Pancreas (tissue), 10 donors: ENCODE results near the gene DVL3. TPM values are rescaled to one million over a fixed set of nuclear protein-coding genes. Genes with fewer than 3 reads are reported as not detected.
A peak's percentile ranks its signal among the peaks of the same experiment; 100 is the strongest.

ENCODE experiments used
- ATAC-seq, 4 donors: fragments of 200-7000 bp; cut with Tn5 transposase; one replicate each; pipeline versions ENCODE4 v1.8.0 to v1.9.1; 2020; ENCODE audit warnings: mild to moderate bottlenecking in 4 of 4, moderate library complexity in 4 of 4
- DNase-seq, 6 donors: peaks; one replicate each; pipeline ENCODE4 v3.0.0-alpha.2; 2020
- FAIRE-seq: peaks from 2 replicates; lab custom pipeline; 2012; peaks lifted over from hg19 to GRCh38; lab: Jason Lieb, UNC
- H3K27ac ChIP-seq, 4 donors: fragments of 200-600 bp; sonication (generic); 1 replicate in 3 of 4; 2 replicates in 1 of 4; pipeline versions ENCODE4 v1.5.0 to v1.8.0; 2020
- H3K27me3 ChIP-seq, 4 donors: fragments of 200-600 bp; one replicate each; pipeline ENCODE4 v1.8.0; 2021
- H3K36me3 ChIP-seq, 3 donors: fragments of 200-600 bp; sonication (generic) in 1 of 3; one replicate each; pipeline versions ENCODE4 v1.5.0 to v1.8.0; 2020 to 2021
- H3K4me1 ChIP-seq, 3 donors: fragments of 200-600 bp; one replicate each; pipeline ENCODE4 v1.8.0; 2021
- H3K4me3 ChIP-seq, 4 donors: fragments of 200-600 bp; sonication (generic) in 2 of 4; one replicate each; pipeline versions ENCODE4 v1.5.0 to v1.8.0; 2020 to 2021
- H3K9me3 ChIP-seq, 4 donors: fragments of 200-600 bp; one replicate each; pipeline ENCODE4 v1.8.0; 2021
- CTCF ChIP-seq, 4 donors: fragments of 200-600 bp; sonication (generic) in 3 of 4; IDR thresholded peaks; one replicate each; pipeline versions ENCODE4 v1.5.0 to v1.8.0; 2021; ENCODE audit warnings: antibody characterized with exemption in 4 of 4
- WGBS, 2 donors: extraction: QIAGEN DNeasy Blood & Tissue Kit; methylation state at CpG; one replicate each; pipeline ENCODE4 v1.1.7; 2013; 5-methylcytosine and 5-hydroxymethylcytosine counted together
- intact Hi-C, 3 donors: fragments of 100-400 bp; cut with DNase I; formaldehyde crosslinking; loops; one replicate each; pipeline versions ENCODE4 v1.11.1 to v1.14.2; 2022
- polyA plus RNA-seq, 2 donors: library from polyadenylated mRNA; stranded (reverse); fragments of 200-250 nt; gene quantifications; one replicate each; pipeline ENCODE4 v1.2.3, GENCODE V29; 2013
- total RNA-seq, 6 donors: library from RNA; stranded (reverse); fragmentation: NEBNext Ultra II Directional in 4 of 6; extraction: Animal tissue kit (Norgen Biotek cat#: 25700) in 4 of 6; gene quantifications; one replicate each; pipeline versions ENCODE4 v1.2.1 to v1.2.4, GENCODE V29; 2021 to 2023
- donor health status: healthy with polysubstance abuse.
- donor health status: DM: no; HTN: no; CAD: no; lungs with moderate emphysema.
- donor health status: DM: no; HTN: no; CAD: no.
- donor health status: control.
- donor health status: control.
- donor health status: Bipolar disorder and iron deficiency.
- donor health status: DM: yes; HTN: yes; CAD: no.
- donor health status: DM: no; HTN: no; CAD: no.
- donor health status: DM: no; HTN: no; CAD: no.
- donor health status: DM: yes; HTN: yes; CAD: no.

Gene DVL3
- total and polyA plus RNA-seq, 8 donors: 31.0 to 53.8 (median 35.9) TPM

- FAIRE-seq: no peak
Observed at GRCh38 chr3:184171562-184171961, 16.4 kb downstream of the DVL3 start.

GRCh38 chr3:184172681-184173373, 17.6 kb downstream of the DVL3 start:
- 84 to 85% methylated on average over 5 of the region's 5 CpGs for WGBS, 2 donors
- TF ChIP-seq CTCF (IDR thresholded peaks at IDR 0.05): no peak
- intact Hi-C loops: no loop called here
- no peaks in the 10 kb centered on the region for H3K27me3 ChIP-seq
- FAIRE-seq (no peak), DNase-seq (no peak), ATAC-seq (no peak)
- H3K4me3 ChIP-seq: no peak overlapping the region
- peaks cover 4 to 12% (median 7%) of the 10 kb centered on the region in 3 donors for H3K4me1 ChIP-seq
- H3K9me3 ChIP-seq: no peaks in the 10 kb centered on the region
- peaks cover 0 to 14% (median 7%) of the 10 kb centered on the region in 3 donors for H3K36me3 ChIP-seq
- H3K27ac ChIP-seq: no peak overlapping the region

More at GRCh38 chr3:184171562-184171961, 16.4 kb downstream of the DVL3 start:
- 88 to 93% methylated on average over 9 of the region's 9 CpGs for WGBS, 2 donors
- DNase-seq (no peak), ATAC-seq (no peak)
- no peak overlapping the region for H3K4me3 ChIP-seq
- peaks cover 4 to 9% (median 7%) of the 10 kb centered on the region in 3 donors for H3K4me1 ChIP-seq
- H3K27me3 ChIP-seq: no peaks in the 10 kb centered on the region
- H3K36me3 ChIP-seq: peaks cover 0 to 27% (median 14%) of the 10 kb centered on the region in 3 donors
- no peak overlapping the region for H3K27ac ChIP-seq
- intact Hi-C loops: no loop called here
- no peaks in the 10 kb centered on the region for H3K9me3 ChIP-seq
- no peak for TF ChIP-seq CTCF (IDR thresholded peaks at IDR 0.05)

GRCh38 chr3:184173374-184173722, 18.2 kb downstream of the DVL3 start:
- no peak overlapping the region for H3K27ac ChIP-seq
- no peaks in the 10 kb centered on the region for H3K27me3 ChIP-seq
- no peaks in the 10 kb centered on the region for H3K9me3 ChIP-seq
- no peak overlapping the region for H3K4me3 ChIP-seq
- no peak for TF ChIP-seq CTCF (IDR thresholded peaks at IDR 0.05)
- FAIRE-seq (no peak), ATAC-seq (no peak), DNase-seq (no peak)
- peaks cover 4 to 12% (median 7%) of the 10 kb centered on the region in 3 donors for H3K4me1 ChIP-seq
- intact Hi-C loops: no loop called here
- H3K36me3 ChIP-seq: peaks cover 0 to 9% (median 1%) of the 10 kb centered on the region in 3 donors
- 87 to 89% methylated on average over 2 of the region's 2 CpGs for WGBS, 2 donors

- Histone ChIP-seq H3K4me1 (peaks cover 4 to 12% (median 7%) of the 10 kb centered on the region in 3 donors), H3K4me3 (no peak overlapping the region)
Observed at GRCh38 chr3:184174284-184174645, 19.1 kb downstream of the DVL3 start.

More at GRCh38 chr3:184174284-184174645, 19.1 kb downstream of the DVL3 start:
- 18 to 22% methylated on average over 4 of the region's 4 CpGs for WGBS, 2 donors
- no peak for DNase-seq
- Histone ChIP-seq H3K27ac (peak overlapping the region in 1 of 4 donors; percentile 37), H3K27me3 (no peaks in the 10 kb centered on the region), H3K9me3 (no peaks in the 10 kb centered on the region), H3K36me3 (peaks cover 0 to 18% (median 6%) of the 10 kb centered on the region in 3 donors)
- no peak for ATAC-seq
- intact Hi-C loops: no loop called here
- no peak for FAIRE-seq
- no peak for TF ChIP-seq CTCF (IDR thresholded peaks at IDR 0.05)
